GM18526 (cell line): ENCODE results near the gene TFEB.

Source experiments
- POLR2A ChIP-seq: IDR thresholded peaks from 3 replicates; pipeline ENCODE4 v1.6.1; 2011; ENCODE audit not compliant: insufficient read length; ENCODE audit errors: extremely low read depth

The TFEB gene

DNA sequence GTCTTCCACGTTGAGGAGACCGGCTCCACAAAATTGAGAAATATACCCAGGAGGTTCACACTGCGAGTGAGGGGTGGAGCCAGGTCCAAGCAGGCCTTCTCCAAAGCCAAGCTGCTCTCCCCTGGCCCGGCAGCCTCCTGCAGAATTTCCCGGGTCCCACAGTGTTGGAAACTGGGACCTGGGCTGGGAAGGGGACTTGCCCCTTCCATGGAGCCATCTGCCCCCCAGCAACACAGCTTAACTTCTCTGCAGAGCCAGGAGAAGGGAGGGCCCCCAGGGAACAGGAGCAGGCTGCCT is 61.8 kb downstream of the TFEB start:
- TF ChIP-seq POLR2A = no peak

DNA sequence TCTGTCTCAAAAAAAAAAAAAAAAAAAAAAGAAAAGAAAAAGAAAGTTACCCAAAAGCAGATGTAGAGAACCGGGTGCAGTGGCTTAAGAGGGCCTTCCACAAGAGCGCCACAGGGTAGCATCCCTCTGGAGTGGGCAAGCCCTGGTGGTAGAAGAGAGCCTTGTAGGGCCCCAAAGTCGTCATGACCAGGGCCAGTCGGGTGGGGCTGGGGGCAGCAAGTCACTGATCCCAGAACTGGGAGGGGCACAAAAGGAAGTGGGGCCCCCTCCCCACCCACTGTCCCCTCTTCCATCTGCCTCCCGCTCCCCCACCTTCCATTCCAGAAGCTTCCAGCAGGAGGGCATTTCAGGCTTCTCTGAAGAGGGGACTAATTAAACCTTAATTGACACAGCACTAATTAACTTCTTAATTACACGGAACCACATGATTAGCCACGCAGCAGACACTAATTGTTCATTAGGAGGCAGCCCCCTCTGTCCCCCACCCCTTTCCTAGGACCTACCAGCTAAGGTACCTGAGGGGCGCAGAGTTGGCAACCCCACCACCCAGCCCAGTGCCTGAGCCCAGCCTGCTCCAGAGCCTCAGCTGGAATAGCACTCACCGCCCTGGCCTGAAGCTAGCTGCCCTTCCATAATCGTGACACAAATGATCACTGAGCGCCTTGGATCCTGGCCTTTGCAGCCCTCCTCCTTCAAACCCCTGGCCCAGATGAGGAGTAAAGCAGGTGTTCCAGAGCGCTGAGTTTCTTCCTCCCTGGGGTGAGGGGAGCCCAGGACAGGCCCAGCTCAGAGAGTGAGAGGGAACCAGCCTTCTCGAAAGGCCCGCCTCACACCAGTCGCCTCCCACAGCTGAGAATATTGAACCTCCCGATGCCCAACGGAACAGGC is 62.3 kb downstream of the TFEB start:
- no peak for TF ChIP-seq POLR2A

DNA sequence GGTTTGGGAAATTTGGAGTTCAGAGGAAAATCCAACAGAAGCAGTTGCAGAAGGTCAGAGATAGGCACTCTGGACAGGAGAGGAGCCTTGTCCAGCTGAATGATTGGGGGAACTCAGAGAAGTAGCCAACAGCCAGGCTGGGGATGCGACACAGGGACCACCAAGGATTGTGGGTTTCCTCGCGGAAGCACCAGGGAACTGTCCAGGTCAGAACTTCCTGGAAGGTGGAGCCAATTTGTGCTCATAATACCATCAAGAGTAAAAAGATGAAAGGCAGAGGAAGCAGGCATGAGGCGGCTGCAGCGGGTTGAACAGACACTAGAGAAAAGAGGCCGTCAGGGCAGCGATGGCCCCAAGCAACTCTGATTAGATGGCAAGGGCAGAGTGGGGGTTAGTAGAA is 63.4 kb downstream of the TFEB start:
- TF ChIP-seq POLR2A = no peak

DNA sequence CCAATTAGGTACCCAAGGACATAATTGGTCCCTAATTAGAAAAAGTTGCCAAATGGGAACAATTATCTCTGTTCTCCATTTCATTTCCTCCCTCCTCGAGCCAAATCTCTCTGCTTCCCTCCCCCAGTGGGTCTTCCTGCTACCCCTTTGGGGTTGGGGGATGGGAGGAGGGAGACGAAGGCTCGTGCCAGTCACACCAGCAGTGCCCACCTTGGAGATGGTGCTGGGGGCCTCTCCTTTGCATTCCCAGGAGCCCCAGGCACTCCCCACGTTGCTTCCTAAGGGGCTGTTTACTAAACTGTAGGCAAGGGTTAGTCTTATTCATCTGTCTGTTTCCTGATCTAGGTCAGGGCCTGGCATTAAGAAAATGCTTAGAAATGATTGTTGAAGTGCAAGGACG is 64.0 kb downstream of the TFEB start:
- no peak for TF ChIP-seq POLR2A

DNA sequence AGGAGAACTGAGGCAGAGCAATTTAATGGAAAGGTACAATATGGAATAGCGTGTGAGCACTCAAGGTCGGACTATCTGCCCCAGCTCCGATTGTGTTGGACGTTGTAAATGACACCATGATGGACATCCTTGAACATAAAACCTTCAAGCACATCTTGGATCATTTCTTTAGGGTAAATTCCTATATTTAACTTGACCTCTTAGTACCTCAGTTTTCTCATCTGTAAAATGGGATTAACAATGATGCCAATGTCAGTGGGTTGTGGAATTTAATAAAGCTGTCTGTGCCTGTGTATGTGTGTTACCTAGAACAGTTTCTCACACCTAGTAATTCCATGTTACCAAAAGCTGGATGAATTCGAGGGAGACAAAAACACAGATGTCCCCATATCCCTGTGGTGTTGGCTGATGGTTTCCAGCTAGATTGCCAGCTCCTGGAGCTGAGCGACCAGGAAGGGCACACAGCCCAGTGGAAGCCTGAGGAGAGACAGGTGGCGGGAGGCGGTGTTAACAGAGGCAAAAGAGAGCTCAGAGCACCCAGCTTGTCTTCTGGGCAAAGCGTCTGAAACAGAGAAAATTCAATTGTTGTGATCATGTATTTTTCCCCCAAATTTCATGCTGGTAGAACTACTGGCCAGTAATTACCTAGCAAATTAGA is 64.6 kb downstream of the TFEB start:
- no peak for TF ChIP-seq POLR2A

DNA sequence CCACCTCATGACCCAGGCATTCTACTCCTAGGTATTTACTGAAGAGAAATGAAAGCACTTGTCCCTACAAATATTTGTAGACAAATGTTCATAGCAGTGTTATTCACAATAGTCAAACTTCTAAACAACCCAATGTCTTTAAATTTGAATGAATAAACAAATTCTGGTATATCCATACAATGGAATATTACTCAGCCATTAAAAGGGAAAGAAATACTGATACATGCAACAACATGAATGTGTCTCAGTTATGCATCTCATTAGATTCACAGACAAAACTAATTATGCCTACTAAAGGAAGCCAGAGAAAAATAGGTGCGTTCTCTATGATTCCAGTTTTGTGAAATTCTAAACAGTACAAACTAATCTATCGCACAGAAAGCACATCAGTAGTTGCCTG is 66.4 kb downstream of the TFEB start:
- TF ChIP-seq POLR2A = no peak

DNA sequence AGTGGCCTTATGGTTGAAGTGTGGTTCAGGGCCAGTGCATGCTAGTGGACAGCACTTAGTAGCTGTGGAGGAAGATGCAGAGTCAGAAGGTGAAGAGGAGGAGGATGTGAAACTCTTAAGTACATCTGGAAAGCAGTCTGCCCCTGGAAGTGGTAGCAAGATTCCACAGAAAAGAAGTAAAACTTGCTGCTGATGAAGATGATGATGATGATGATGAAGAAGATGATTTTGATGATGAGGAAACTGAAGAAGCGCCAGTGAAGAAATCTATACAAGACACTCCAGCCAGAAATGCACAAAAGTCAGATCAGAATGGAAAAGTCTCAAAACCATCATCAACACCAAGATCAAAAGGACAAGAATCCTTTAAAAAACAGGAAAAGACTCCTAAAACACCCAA is 68.2 kb downstream of the TFEB start:
- TF ChIP-seq POLR2A = no peak

DNA sequence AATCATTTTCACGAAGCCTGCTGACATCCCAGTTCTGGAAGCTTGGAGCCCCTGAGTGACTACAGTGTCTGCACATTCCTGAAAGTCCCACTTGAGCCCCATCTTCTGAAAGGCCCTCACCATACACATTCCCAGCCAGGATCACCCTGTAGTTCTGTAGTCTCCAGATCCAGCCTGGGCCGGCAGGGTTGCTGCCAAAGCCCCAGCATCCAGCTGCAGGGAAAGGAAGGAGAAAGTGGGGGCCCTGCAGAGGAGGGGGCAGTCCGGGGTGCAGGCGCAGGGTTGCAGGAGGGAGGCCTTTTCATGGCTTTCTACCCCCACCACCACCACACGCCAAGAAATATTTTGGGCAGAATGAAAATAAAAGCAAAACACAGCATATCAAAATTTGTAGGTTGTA is 71.1 kb downstream of the TFEB start:
- no peak for TF ChIP-seq POLR2A

DNA sequence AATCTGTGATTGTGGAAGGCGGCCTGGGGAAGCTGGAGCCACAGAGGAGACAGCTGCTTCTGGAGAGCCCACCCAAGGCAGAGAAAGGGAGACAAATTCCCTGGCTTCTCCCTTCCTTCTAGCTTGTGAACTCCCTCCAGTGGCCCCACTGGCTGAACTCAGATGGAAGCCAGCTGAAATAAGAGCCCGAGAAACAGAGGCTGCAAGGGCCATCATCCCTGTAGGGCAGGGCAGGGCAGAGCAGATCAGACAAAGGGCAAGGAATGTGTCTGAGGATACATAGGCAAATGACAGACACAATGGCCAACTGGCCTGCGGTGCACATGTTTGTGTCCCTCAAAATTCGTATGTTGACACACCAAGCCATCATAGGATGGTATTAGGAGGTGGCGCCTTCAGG is 71.8 kb downstream of the TFEB start:
- no peak for TF ChIP-seq POLR2A

DNA sequence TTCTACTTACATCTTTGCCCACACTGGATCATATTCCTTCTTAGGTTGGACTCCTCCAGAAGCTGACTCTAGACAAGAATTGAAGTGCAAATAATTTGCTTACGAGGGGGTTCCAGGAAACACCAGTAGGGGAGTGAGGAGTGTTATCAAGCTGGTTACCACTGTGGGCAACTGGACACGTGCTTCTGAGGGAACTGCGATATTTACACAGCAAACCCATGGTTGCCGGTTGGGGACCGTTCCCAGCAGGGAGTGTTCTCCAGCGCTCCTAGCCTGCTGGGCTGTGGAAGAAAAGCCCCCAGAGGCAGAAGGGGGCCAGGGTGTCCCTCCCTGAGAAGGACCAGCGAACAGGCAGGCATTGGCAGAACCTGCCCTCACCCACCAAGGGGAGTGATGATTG is 75.5 kb downstream of the TFEB start:
- no peak for TF ChIP-seq POLR2A

DNA sequence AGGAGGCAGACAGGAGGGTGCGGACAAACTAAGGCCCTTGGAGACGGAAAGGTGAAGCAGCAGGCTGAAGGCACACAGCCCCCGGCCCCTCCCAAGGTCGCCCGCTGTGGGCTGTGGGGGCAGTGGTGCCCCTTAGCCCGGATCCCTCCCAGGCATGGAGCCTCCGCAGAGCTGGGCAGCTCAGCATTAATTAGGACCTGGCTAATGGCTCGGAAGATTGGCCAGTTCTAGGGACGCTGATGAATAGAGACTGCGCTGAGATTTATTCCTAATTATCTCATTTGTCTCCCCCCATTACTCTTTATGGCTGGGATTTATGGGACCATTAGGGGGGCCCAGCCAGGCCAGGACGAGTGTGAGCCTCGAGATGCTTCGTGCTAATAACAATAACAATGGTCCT is 76.8 kb downstream of the TFEB start:
- no peak for TF ChIP-seq POLR2A

DNA sequence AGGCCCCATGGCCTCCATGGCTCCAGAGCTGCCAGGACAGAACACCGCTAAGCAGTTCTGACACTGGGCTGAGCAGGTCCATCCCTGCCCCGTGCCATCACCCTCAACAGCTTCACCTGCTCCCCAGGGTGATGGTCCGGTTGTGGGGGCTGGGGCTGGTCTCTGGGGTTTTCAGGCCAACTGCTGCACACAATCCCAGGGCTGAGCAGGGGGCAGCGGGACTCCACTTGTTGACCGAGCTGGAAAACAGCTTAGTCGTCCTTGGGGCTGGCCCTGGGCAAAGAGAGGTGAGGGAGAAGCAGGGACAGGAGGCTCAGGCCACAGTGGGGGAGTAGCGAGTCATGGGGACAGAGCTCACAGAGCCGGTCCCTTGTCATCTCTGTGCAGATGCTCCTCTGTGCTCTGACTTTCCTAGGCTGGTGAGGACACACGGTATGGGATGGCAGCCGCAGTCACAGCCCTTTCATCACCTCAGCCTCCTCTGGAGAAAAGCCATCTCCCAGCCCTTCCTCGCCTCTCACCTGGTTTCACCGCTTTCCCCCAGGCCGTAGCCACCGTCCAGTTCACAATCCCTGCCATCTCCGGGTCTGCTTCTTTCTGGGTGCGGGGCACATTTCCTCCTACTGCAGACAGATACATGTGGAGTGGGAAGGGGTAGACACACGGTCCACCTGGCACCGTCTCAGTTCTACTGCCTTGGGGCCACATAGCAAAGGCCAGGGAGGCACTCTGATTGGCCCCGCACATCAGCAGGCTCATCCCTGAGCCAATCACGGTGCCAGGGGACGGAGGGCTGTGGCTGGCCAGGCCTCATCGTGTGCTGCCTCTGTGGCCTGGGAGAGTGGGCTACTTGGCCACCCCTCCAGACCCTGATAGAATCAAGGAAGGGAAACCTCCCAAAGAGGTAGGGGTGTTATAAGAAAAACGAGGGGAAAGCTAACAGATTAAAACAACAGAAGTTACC is 78.0 kb downstream of the TFEB start:
- no peak for TF ChIP-seq POLR2A

DNA sequence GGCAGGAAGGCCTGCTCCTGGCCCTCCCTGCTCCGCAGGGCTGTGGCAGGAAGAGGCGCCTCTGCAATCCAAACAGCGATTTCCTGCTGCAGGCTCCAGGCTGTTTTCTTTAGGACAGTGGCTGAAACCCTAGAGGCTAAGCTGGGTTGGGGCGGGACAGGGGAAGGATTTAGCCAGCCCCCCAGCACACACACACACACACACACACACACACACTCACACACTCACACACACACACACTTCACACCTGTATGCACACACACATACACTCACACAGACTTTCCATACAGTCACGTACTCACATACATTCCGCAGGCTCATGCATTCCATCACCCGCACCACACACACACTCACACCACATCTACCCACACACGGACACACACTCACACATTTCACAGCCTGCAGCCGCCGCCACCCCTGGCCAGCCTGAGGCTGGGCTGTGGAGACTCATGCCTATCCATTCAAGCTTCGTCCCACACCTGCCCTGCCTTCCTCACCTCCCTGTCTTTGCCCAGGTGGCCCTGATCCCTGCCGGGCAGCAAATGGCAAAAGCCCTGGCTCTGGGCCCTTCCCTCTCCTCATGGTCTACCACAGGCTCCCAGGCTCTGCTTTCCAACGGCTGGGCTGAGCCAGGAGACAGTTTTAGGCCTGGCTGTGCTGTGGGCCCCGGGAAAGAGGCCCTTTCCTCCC is 79.3 kb downstream of the TFEB start:
- no peak for TF ChIP-seq POLR2A

DNA sequence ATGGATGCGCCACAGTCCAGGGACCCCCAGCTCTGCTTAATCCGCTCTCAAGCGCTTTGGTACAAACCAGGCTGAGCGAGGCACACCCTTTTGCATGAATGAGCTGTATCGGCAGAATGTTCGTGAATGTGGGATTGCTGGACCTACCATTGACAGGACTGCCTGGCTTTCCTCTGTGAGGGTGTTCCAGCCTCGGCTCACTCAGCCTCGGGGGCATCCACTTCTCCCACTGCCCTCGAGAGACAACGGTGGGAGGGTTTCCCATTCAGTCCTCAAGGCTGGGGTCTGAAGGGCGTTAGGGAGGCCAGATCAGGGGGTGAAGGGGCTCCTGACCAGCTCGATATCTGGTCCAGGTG is 79.8 kb downstream of the TFEB start:
- no peak for TF ChIP-seq POLR2A

DNA sequence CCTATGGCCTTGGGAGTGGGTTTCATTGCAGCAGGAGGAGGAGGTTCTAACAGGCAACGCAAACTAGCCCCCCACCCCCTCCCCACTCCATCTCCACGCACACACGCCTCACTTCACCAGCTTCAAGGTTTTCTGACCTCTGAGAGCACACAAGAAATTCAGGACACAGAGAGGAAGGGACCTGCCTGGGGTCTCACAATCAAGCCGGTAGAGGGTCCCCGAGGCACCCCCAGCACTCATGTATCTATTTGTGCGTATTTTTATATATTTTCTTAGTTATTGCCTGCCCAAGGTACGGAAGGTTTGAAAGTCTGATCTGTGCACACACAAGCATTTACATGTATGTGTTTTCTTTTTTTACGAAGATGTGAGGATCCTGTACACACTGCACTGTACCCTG is 80.2 kb downstream of the TFEB start:
- TF ChIP-seq POLR2A = no peak
